ENCODE results near the gene AGMO. TPM values are rescaled to one million over a fixed set of nuclear protein-coding genes. Genes with fewer than 3 reads are reported as not detected.

The AGMO gene
- total and polyA plus RNA-seq, 2 of the 8 experiments (the other 6 are each of a cell fraction or from before 2014, with no cell fraction given) = 0.22 to 0.45 TPM

GRCh38 chr7:15586266-15586665 is 24.5 kb upstream of the AGMO start (continued):
- TF ChIP-seq CTCF (IDR thresholded peaks at IDR 0.05; ENCODE audit: control extremely low read depth in 1 of 3, insufficient read depth in 1 of 3, low read depth in 1 of 3, low read length in 3 of 3) (no peak), NRF1 (IDR thresholded peaks at IDR 0.05; ENCODE audit: low read depth, low read length) (no peak), POU5F1 (IDR thresholded peaks at IDR 0.05; ENCODE audit: low read depth, low read length) (no peak), SIRT6 (IDR thresholded peaks at IDR 0.05; ENCODE audit: low read length) (no peak), GABPA (IDR thresholded peaks at IDR 0.05; ENCODE audit: borderline replicate concordance, insufficient read depth, low read length) (no peak), GTF2F1 (IDR thresholded peaks at IDR 0.05; ENCODE audit: borderline replicate concordance, low read depth, low read length) (no peak), EP300 (IDR thresholded peaks at IDR 0.05; ENCODE audit: borderline replicate concordance in 1 of 2, low read depth in 2 of 2, low read length in 2 of 2) (no peak)
